Measurements from ENCODE around the gene NBPF15.
"Not testable (repeated sequence)": the region's sequence is repeated elsewhere in the genome, so short reads cannot be mapped to it uniquely, and the experiment has no call there.

DNA sequence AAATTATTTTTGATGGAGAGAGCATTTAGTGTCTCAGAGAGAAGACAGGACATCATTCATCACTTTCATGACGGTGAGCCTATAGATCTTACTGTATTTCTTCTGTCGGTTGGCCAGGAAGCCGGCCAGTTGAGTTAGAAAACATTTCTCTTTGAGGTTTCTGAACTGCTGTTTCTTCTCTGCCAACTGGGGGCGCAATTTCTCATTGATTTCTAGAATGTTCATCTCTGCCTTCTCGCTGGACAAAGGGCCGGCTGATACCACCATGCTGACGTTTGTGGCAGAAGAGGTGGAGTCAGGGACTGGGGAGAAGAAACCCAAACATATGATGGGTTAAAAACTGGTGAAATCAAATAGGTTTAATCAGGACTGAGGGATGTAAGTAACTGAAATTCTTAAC is 21.7 kb downstream of the NBPF15 start:
- TF ChIP-seq, protein P1, sequence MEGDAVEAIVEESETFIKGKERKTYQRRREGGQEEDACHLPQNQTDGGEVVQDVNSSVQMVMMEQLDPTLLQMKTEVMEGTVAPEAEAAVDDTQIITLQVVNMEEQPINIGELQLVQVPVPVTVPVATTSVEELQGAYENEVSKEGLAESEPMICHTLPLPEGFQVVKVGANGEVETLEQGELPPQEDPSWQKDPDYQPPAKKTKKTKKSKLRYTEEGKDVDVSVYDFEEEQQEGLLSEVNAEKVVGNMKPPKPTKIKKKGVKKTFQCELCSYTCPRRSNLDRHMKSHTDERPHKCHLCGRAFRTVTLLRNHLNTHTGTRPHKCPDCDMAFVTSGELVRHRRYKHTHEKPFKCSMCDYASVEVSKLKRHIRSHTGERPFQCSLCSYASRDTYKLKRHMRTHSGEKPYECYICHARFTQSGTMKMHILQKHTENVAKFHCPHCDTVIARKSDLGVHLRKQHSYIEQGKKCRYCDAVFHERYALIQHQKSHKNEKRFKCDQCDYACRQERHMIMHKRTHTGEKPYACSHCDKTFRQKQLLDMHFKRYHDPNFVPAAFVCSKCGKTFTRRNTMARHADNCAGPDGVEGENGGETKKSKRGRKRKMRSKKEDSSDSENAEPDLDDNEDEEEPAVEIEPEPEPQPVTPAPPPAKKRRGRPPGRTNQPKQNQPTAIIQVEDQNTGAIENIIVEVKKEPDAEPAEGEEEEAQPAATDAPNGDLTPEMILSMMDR (IDR thresholded peaks at IDR 0.05), result not testable (repeated sequence)
- not testable (repeated sequence) for TF ChIP-seq POLR2A, EP300, POLR2AphosphoS5 (IDR thresholded peaks at IDR 0.05)
